ENCODE measurements around the gene BTN1A1.
"Not testable (repeated sequence)": the region's sequence is repeated elsewhere in the genome, so short reads cannot be mapped to it uniquely, and the experiment has no call there.

The BTN1A1 gene

DNA sequence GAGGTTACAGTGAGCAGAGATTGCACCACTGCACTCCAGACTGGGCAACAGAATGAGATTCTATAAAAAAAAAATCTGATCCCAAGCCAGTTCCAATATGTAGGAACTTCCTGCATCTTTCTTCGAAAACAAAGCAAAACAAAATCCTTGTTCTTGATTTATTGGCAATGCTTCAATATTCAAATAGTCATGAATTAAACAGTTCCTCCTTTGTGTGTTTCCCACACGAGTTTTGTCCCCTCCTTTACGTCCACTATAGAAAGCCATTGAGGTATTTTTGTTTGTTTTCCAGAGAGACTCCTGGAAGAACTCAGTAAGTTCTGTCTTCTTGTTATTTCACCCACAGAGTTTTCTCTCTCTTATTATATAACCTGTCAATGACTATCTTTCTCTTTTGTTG is 7.6 kb downstream of the BTN1A1 start:
- Histone ChIP-seq H3K27ac (ENCODE audit: extremely low read depth, low read depth, low read length) (no peak overlapping the region), H3K36me3 (ENCODE audit: control insufficient read depth in 2 of 2, insufficient read depth in 1 of 2, low read length in 2 of 2) (no peaks in the 10 kb centered on the region), H3K9me3 (ENCODE audit: control insufficient read depth, insufficient read depth, low read depth, low read length) (no peaks in the 10 kb centered on the region), H3K4me3 (ENCODE audit: low read depth, low read length) (no peak overlapping the region), H3K4me1 (ENCODE audit: control insufficient read depth, insufficient read depth, low read length) (no peaks in the 10 kb centered on the region)
- TF ChIP-seq ZNF670 (tag by site-specific recombination; IDR thresholded peaks at IDR 0.05; ENCODE audit: low read depth) (no peak), ZNF658 (tag by site-specific recombination; IDR thresholded peaks at IDR 0.05) (no peak), ZNF146 (tag by site-specific recombination; IDR thresholded peaks at IDR 0.05) (no peak), ZNF274 (IDR thresholded peaks at IDR 0.05; ENCODE audit: low read length) (no peak), ZNF274 (tag by site-specific recombination; IDR thresholded peaks at IDR 0.05; ENCODE audit: borderline replicate concordance) (no peak), ZNF2 (tag by site-specific recombination; IDR thresholded peaks at IDR 0.05) (no peak), HOXD13 (CRISPR knock-in tag; IDR thresholded peaks at IDR 0.05; ENCODE audit: borderline replicate concordance) (no peak), ZNF585B (tag by site-specific recombination; IDR thresholded peaks at IDR 0.05) (no peak), ZNF561 (tag by site-specific recombination; IDR thresholded peaks at IDR 0.05; ENCODE audit: borderline replicate concordance) (no peak)
- TF ChIP-seq, protein P1, sequence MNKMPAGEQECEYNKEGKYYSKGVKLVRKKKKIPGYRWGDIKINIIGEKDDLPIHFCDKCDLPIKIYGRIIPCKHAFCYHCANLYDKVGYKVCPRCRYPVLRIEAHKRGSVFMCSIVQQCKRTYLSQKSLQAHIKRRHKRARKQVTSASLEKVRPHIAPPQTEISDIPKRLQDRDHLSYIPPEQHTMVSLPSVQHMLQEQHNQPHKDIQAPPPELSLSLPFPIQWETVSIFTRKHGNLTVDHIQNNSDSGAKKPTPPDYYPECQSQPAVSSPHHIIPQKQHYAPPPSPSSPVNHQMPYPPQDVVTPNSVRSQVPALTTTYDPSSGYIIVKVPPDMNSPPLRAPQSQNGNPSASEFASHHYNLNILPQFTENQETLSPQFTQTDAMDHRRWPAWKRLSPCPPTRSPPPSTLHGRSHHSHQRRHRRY (tag by site-specific recombination; IDR thresholded peaks at IDR 0.05) = no peak
- TF ChIP-seq, protein P2, sequence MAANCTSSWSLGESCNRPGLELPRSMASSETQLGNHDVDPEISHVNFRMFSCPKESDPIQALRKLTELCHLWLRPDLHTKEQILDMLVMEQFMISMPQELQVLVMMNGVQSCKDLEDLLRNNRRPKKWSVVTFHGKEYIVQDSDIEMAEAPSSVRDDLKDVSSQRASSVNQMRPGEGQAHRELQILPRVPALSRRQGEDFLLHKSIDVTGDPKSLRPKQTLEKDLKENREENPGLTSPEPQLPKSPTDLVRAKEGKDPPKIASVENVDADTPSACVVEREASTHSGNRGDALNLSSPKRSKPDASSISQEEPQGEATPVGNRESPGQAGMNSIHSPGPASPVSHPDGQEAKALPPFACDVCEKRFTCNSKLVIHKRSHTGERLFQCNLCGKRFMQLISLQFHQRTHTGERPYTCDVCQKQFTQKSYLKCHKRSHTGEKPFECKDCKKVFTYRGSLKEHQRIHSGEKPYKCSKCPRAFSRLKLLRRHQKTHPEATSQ (tag by site-specific recombination; IDR thresholded peaks at IDR 0.05) = no peak
- TF ChIP-seq, protein P3, sequence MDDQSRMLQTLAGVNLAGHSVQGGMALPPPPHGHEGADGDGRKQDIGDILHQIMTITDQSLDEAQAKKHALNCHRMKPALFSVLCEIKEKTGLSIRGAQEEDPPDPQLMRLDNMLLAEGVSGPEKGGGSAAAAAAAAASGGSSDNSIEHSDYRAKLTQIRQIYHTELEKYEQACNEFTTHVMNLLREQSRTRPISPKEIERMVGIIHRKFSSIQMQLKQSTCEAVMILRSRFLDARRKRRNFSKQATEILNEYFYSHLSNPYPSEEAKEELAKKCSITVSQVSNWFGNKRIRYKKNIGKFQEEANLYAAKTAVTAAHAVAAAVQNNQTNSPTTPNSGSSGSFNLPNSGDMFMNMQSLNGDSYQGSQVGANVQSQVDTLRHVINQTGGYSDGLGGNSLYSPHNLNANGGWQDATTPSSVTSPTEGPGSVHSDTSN (CRISPR knock-in tag; IDR thresholded peaks at IDR 0.05) = no peak
- TF ChIP-seq, protein P4, sequence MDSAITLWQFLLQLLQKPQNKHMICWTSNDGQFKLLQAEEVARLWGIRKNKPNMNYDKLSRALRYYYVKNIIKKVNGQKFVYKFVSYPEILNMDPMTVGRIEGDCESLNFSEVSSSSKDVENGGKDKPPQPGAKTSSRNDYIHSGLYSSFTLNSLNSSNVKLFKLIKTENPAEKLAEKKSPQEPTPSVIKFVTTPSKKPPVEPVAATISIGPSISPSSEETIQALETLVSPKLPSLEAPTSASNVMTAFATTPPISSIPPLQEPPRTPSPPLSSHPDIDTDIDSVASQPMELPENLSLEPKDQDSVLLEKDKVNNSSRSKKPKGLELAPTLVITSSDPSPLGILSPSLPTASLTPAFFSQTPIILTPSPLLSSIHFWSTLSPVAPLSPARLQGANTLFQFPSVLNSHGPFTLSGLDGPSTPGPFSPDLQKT (IDR thresholded peaks at IDR 0.05; ENCODE audit: borderline replicate concordance, low read depth, low read length) = no peak
- ChIA-PET POLR2A (no interaction called here), CTCF (no interaction called here)

DNA sequence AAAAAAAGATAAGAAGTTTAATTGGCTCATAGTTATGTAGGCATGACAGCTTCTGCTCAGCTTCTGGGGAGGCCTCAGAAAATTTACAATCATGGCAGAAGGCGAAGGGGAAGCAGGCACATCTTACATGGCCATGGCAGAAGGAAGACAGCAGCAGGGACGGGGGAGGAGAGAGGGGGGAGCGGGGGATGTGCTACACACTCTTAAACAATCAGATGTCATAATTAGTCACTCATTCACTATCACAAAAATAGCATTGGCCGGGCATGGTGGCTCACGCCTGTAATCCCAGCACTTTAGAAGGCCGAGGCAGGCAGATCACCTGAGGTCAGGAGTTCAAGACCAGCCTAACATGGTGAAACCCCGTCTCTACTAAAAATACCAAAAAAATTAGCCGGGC is 10.9 kb downstream of the BTN1A1 start:
- H3K4me1 ChIP-seq (ENCODE audit: control insufficient read depth, insufficient read depth, low read length); CTCF ChIA-PET; H3K36me3 ChIP-seq (ENCODE audit: control insufficient read depth in 2 of 2, insufficient read depth in 1 of 2, low read length in 2 of 2); H3K4me3 ChIP-seq (ENCODE audit: low read depth, low read length); H3K9me3 ChIP-seq (ENCODE audit: control insufficient read depth, insufficient read depth, low read depth, low read length); H3K27ac ChIP-seq (ENCODE audit: extremely low read depth, low read depth, low read length): not testable (repeated sequence)
- POLR2A ChIA-PET = interaction anchor here (0.6 kb wide), 1 partner anchor 166 kb away, joined by 4 read pairs; no protein-coding TSS in a partner anchor

- Histone ChIP-seq H3K36me3 (ENCODE audit: control insufficient read depth in 2 of 2, insufficient read depth in 1 of 2, low read length in 2 of 2) (no peaks in the 10 kb centered on the region), H3K9me3 (ENCODE audit: control insufficient read depth, insufficient read depth, low read depth, low read length) (no peaks in the 10 kb centered on the region), H3K4me1 (ENCODE audit: control insufficient read depth, insufficient read depth, low read length) (no peaks in the 10 kb centered on the region), H3K4me3 (ENCODE audit: low read depth, low read length) (no peak overlapping the region), H3K27ac (ENCODE audit: extremely low read depth, low read depth, low read length) (no peak overlapping the region)
- ChIA-PET CTCF (no interaction called here), POLR2A (no interaction called here)
- TF ChIP-seq ZNF707 (tag by site-specific recombination; IDR thresholded peaks at IDR 0.05) (no peak), PRDM10 (tag by site-specific recombination; IDR thresholded peaks at IDR 0.05) (no peak), ZNF660 (tag by site-specific recombination; IDR thresholded peaks at IDR 0.05) (no peak), ZNF639 (tag by site-specific recombination; IDR thresholded peaks at IDR 0.05) (no peak), ZNF777 (tag by site-specific recombination; IDR thresholded peaks at IDR 0.05; ENCODE audit: borderline replicate concordance) (no peak), ZNF843 (tag by site-specific recombination; IDR thresholded peaks at IDR 0.05) (no peak), YY2 (tag by site-specific recombination; IDR thresholded peaks at IDR 0.05) (no peak)
- TF ChIP-seq, protein P5, sequence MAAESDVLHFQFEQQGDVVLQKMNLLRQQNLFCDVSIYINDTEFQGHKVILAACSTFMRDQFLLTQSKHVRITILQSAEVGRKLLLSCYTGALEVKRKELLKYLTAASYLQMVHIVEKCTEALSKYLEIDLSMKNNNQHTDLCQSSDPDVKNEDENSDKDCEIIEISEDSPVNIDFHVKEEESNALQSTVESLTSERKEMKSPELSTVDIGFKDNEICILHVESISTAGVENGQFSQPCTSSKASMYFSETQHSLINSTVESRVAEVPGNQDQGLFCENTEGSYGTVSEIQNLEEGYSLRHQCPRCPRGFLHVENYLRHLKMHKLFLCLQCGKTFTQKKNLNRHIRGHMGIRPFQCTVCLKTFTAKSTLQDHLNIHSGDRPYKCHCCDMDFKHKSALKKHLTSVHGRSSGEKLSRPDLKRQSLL (tag by site-specific recombination; IDR thresholded peaks at IDR 0.05) = no peak
Observed at GRCh38 chr6:26514984-26515383, 14.9 kb downstream of the BTN1A1 start.
